ENCODE measurements around the gene SLC9A9. TPM values are rescaled to one million over a fixed set of nuclear protein-coding genes. Genes with fewer than 3 reads are reported as not detected.

Gene SLC9A9
- total and polyA plus RNA-seq, 2 experiments from 2014 or later: 2.2 to 6.8 TPM

- Histone ChIP-seq H3K27ac (peak overlapping the region; percentile 37), H3K36me3 (replicated peaks; ENCODE audit: insufficient read depth, low read depth) (no peaks in the 10 kb centered on the region), H3K79me2 (no peaks in the 10 kb centered on the region), H2AFZ (no peak overlapping the region), H3K4me2 (no peak overlapping the region), H3K27me3 (no peaks in the 10 kb centered on the region), H4K20me1 (ENCODE audit: insufficient read depth, poor library complexity, severe bottlenecking) (no peaks in the 10 kb centered on the region), H3K4me1 (ENCODE audit: insufficient read depth) (no peaks in the 10 kb centered on the region), H3K4me3 (no peak overlapping the region), H3K9me3 (ENCODE audit: low read depth) (no peaks in the 10 kb centered on the region), H3K9me2 (replicated peaks; ENCODE audit: insufficient read depth) (no peaks in the 10 kb centered on the region)
- no peak for DNase-seq (ENCODE audit: low spot score)
- WGBS (ENCODE audit: low lambda C conversion rate, missing lambda C conversion rate): 49% methylated on average over 9 of the region's 9 CpGs
- TF ChIP-seq CTCF (IDR thresholded peaks at IDR 0.05; ENCODE audit: poor library complexity) (no peak), EZH2phosphoT487 (IDR thresholded peaks at IDR 0.05; ENCODE audit: low read depth, severe bottlenecking, unreplicated experiment) (no peak), EZH2 (IDR thresholded peaks at IDR 0.05; ENCODE audit: borderline replicate concordance) (no peak)
Measured at GRCh38 chr3:143314251-143315093, 533.8 kb downstream of the SLC9A9 start.

- H3K27me3 ChIP-seq: no peaks in the 10 kb centered on the region
- no peak overlapping the region for H2AFZ ChIP-seq
- no peak for TF ChIP-seq EZH2 (IDR thresholded peaks at IDR 0.05; ENCODE audit: borderline replicate concordance)
- 87% methylated on average over 2 of the region's 2 CpGs for WGBS (ENCODE audit: low lambda C conversion rate, missing lambda C conversion rate)
- H3K79me2 ChIP-seq: no peaks in the 10 kb centered on the region
- H3K4me2 ChIP-seq: no peak overlapping the region
- H3K36me3 ChIP-seq (replicated peaks; ENCODE audit: insufficient read depth, low read depth): no peaks in the 10 kb centered on the region
- no peaks in the 10 kb centered on the region for H4K20me1 ChIP-seq (ENCODE audit: insufficient read depth, poor library complexity, severe bottlenecking)
- H3K4me3 ChIP-seq: no peak overlapping the region
- H3K9me3 ChIP-seq (ENCODE audit: low read depth): no peaks in the 10 kb centered on the region
- no peak for DNase-seq (ENCODE audit: low spot score)
- no peaks in the 10 kb centered on the region for H3K4me1 ChIP-seq (ENCODE audit: insufficient read depth)
- H3K9me2 ChIP-seq (replicated peaks; ENCODE audit: insufficient read depth): no peaks in the 10 kb centered on the region
- no peak overlapping the region for H3K27ac ChIP-seq
Measured at GRCh38 chr3:143313893-143314188, 534.4 kb downstream of the SLC9A9 start.

- TF ChIP-seq CTCF (IDR thresholded peaks at IDR 0.05; ENCODE audit: poor library complexity): no peak
- TF ChIP-seq EZH2phosphoT487 (IDR thresholded peaks at IDR 0.05; ENCODE audit: low read depth, severe bottlenecking, unreplicated experiment): no peak
- no peak for TF ChIP-seq EZH2 (IDR thresholded peaks at IDR 0.05; ENCODE audit: borderline replicate concordance)
- 85% methylated on average over 6 of the region's 6 CpGs for WGBS (ENCODE audit: low lambda C conversion rate, missing lambda C conversion rate)
- Histone ChIP-seq H3K79me2 (no peaks in the 10 kb centered on the region), H3K4me3 (no peak overlapping the region), H3K9me3 (ENCODE audit: low read depth) (no peaks in the 10 kb centered on the region), H3K4me1 (ENCODE audit: insufficient read depth) (no peaks in the 10 kb centered on the region), H4K20me1 (ENCODE audit: insufficient read depth, poor library complexity, severe bottlenecking) (no peaks in the 10 kb centered on the region), H3K4me2 (no peak overlapping the region), H3K27me3 (no peaks in the 10 kb centered on the region), H3K27ac (no peak overlapping the region), H3K9me2 (replicated peaks; ENCODE audit: insufficient read depth) (no peaks in the 10 kb centered on the region), H3K36me3 (replicated peaks; ENCODE audit: insufficient read depth, low read depth) (no peaks in the 10 kb centered on the region), H2AFZ (no peak overlapping the region)
- no peak for DNase-seq (ENCODE audit: low spot score)
Measured at GRCh38 chr3:143313025-143313892, 535.0 kb downstream of the SLC9A9 start.

GRCh38 chr3:143311096-143311495 is 537.2 kb downstream of the SLC9A9 start:
- Histone ChIP-seq H3K4me1 (ENCODE audit: insufficient read depth) (peaks cover 10% of the 10 kb centered on the region), H3K4me3 (no peak overlapping the region), H3K36me3 (replicated peaks; ENCODE audit: insufficient read depth, low read depth) (no peaks in the 10 kb centered on the region), H4K20me1 (ENCODE audit: insufficient read depth, poor library complexity, severe bottlenecking) (no peaks in the 10 kb centered on the region), H3K27me3 (no peaks in the 10 kb centered on the region), H2AFZ (no peak overlapping the region), H3K4me2 (no peak overlapping the region), H3K79me2 (no peaks in the 10 kb centered on the region), H3K27ac (no peak overlapping the region), H3K9me2 (replicated peaks; ENCODE audit: insufficient read depth) (no peaks in the 10 kb centered on the region), H3K9me3 (ENCODE audit: low read depth) (no peaks in the 10 kb centered on the region)
- WGBS (ENCODE audit: low lambda C conversion rate, missing lambda C conversion rate): 47% methylated on average over 1 of the region's 1 CpG
- no peak for DNase-seq (ENCODE audit: low spot score)
- TF ChIP-seq EZH2 (IDR thresholded peaks at IDR 0.05; ENCODE audit: borderline replicate concordance): no peak
- TF ChIP-seq CTCF (IDR thresholded peaks at IDR 0.05; ENCODE audit: poor library complexity): no peak
- no peak for TF ChIP-seq EZH2phosphoT487 (IDR thresholded peaks at IDR 0.05; ENCODE audit: low read depth, severe bottlenecking, unreplicated experiment)
